Brain microvascular endothelial cell (primary cell): Measurements from ENCODE around the gene CRYGA.

Source experiments
- DNase-seq: peaks from one replicate; pipeline ENCODE4 v3.0.0-alpha.2; 2020
- H3K27ac ChIP-seq: fragments of 250-450 bp; sonication (Bioruptor Pico); 2 replicates; pipeline ENCODE4 v1.5.1; 2020; ENCODE audit warnings: mild to moderate bottlenecking, moderate library complexity
- H3K27me3 ChIP-seq: fragments of 250-450 bp; sonication (Bioruptor Pico); replicated peaks from 2 replicates; pipeline ENCODE4 v1.5.1; 2020; ENCODE audit warnings: mild to moderate bottlenecking
- H3K36me3 ChIP-seq: fragments of 250-450 bp; sonication (Bioruptor Pico); replicated peaks from 2 replicates; pipeline ENCODE4 v1.5.1; 2020; ENCODE audit warnings: mild to moderate bottlenecking
- H3K4me3 ChIP-seq: 2 replicates; pipeline ENCODE4 v1.5.1; 2011; ENCODE audit warnings: low read depth, mild to moderate bottlenecking, control low read depth, low read length, moderate library complexity
- CTCF ChIP-seq: IDR thresholded peaks from 2 replicates; pipeline ENCODE4 v1.5.1; 2011; ENCODE audit warnings: low read depth, mild to moderate bottlenecking, moderate library complexity, low read length, control low read depth, inconsistent platforms; ENCODE audit errors: missing control alignments
- in situ Hi-C: cut with HindIII; loops from 2 replicates; pipeline ENCODE4 v1.10.0; 2017; ENCODE audit warnings: low sequenced_read_pairs, low pct_ligation_motif_present

The CRYGA gene

DNA sequence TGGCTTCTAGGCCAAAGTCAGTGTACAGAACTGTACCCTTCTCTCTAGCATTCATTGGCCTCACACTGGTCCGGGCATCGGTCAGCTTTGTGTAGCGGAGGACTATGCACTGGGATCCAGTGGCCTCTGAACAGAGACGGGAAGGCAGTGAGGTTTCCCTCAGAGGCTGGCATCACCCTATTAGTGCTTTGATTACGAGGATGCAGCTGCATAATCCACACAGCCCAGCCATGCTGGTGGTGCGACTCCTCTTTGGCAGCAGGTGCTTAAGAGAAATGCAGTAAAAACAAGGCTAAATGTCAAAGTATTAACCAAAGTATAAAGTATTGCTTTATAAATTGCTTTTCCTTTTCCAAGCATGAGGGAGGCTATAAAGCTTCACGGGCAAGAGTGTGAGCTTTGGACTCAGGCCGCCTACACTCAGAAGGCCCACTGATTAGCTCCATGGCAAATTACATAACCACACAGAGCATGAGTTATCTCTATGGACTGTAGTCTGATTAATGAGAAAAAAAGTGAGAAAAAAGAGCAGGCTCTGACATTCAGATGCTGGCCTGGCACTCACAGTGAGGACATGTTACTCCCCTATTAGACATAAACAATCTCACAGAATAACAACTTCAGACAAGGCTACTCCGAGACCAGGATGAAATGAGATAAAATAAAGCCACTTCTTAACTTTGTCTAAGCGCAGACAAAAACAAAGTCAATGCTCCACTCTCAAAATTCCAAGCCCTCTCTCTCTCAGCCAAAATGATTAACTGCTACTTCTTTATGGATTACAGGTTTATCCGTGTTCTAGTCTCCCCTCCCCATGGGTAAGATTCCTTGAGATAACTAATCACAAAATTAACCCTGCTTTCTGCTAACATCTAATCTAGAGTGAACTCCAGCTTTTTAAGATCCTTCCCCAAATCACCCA, 27.3 kb downstream of the CRYGA start:
- TF ChIP-seq CTCF, result no peak

DNA sequence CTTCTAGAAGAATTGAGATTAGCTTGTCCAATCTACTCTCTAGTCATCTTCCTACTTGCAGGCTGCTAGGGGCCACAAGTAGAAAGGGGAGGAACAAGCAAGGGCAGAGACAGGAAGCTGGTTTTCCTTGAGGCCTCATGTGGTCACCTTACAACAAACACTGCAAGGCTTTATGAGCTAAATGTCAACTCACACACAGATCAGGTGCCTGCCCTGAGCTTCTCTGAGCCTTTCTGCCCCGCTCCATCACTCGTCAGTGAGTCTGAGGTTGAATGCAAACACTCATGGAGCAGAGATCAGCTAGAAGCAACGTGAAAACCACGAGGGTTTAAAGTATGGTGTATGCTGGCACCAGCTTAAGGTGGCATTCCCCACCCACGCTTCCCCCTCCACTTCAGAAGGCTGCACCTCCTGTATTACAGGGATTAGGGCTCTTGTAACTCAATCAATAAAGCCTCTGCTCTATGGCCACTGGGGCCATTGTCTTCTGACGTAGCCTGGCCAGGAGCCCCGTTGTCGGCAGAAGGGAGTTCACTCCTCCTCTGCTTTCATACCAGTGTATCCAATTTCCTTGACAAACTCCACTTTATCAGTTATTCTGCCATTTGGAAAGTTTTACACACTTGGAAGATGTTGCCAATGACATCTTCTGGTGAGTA, 28.3 kb downstream of the CRYGA start:
- in situ Hi-C loops, result no loop called here
- H3K4me3 ChIP-seq, result no peak overlapping the region
- TF ChIP-seq CTCF, result no peak
- DNase-seq, result no peak
- no peaks in the 10 kb centered on the region for H3K27me3 ChIP-seq
- H3K36me3 ChIP-seq, result no peaks in the 10 kb centered on the region
- no peak overlapping the region for H3K27ac ChIP-seq

More for the DNA sequence above, 27.3 kb downstream of the CRYGA start:
- H3K27ac ChIP-seq, result no peak overlapping the region
- H3K27me3 ChIP-seq, result no peaks in the 10 kb centered on the region
- H3K36me3 ChIP-seq, result no peaks in the 10 kb centered on the region
- no peak overlapping the region for H3K4me3 ChIP-seq
- no peak for DNase-seq
- in situ Hi-C loops, result no loop called here

DNA sequence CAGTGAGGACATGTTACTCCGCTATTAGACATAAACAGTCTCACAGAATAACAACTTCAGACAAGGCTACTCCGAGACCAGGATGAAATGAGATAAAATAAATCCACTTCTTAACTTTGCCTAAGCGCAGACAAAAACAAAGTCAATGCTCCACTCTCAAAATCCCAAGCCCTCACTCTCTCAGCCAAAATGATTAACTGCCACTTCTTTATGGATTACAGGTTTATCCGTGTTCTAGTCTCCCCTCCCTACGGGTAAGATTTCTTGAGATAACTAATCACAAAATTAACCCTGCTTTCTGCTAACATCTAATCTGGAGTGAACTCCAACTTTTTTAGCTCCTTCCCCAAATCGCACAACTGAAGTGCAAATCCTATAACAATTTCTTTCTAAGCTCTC, 32.7 kb downstream of the CRYGA start:
- Histone ChIP-seq H3K27me3 (no peaks in the 10 kb centered on the region), H3K27ac (no peak overlapping the region), H3K36me3 (no peaks in the 10 kb centered on the region), H3K4me3 (no peak overlapping the region)
- in situ Hi-C loops, result no loop called here
- no peak for TF ChIP-seq CTCF
- DNase-seq, result no peak

DNA sequence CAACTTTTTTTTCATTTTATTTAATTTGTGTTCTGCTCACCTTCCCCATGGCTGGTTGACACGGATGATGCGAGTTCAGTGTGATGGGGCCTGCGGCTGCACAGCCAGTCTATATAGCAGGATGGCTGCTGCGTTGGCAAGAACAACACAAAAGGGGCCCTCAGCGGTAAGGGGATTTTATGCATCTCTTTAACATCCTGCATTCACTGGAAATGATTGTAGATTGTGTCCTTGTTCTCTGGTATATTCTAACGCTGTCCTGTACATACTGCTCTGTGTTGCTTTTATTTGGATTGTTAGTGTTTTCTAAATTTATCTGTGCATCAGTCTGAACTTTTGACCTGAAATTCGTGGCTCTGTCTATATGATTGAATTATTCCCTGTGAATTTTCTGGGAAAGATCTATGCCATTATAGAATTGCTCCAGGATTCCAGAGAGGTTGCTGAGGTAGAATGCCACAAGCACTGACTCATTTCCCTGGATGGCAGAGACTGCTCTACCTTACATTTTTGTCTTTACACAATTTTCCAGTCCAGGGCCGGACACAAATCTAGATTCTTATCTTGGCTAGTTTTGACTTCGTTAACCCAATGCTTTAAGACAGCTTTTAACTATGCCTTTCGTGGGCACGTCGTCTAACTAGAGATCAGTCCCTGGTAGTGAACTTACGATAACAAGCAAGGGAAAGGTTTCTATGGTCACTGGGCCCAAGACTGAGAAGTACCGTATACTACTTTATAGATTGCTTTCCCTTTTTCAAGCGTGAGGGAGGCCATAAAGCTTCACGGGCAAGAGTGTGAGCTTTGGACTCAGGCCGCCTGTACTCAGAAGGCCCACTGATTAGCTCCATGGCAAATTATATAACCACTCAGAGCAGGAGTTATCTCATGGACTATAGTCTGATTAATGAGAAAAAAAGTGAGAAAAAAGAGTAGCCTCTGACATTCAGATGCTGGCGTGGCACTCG, 33.4 kb downstream of the CRYGA start, which contains the start of gene CRYGC:
TSS of gene CRYGC (minus strand) at position 85 of the 968 bp plus-strand sequence. CDS start at position 49, 36 bp downstream.
- Histone ChIP-seq H3K4me3 (no peak within 1 kb of the TSS), H3K27ac (no peak within 1 kb of the TSS), H3K27me3 (no peaks in the 10 kb centered on the region), H3K36me3 (no peaks in the 10 kb centered on the region)
- no peak for DNase-seq
- in situ Hi-C loops, result no loop called here
- TF ChIP-seq CTCF, result no peak

GRCh38 chr2:208128136-208128535, 35.3 kb downstream of the CRYGA start:
- TF ChIP-seq CTCF, result no peak
- Histone ChIP-seq H3K27ac (no peak overlapping the region), H3K36me3 (no peaks in the 10 kb centered on the region), H3K27me3 (no peaks in the 10 kb centered on the region), H3K4me3 (no peak overlapping the region)
- DNase-seq, result no peak
- in situ Hi-C loops, result no loop called here
